PFSK-1 (cell line): ENCODE results near the gene DOCK4.

ENCODE experiments used
- FOXP2 ChIP-seq: optimal IDR thresholded peaks from 2 replicates; pipeline ENCODE3; 2011; ENCODE audit warnings: borderline replicate concordance, control low read depth, inconsistent platforms; ENCODE audit not compliant: insufficient read depth; ENCODE audit errors: extremely low read length, extremely low read depth
- POLR2AphosphoS5 ChIP-seq: IDR thresholded peaks from 2 replicates; pipeline ENCODE4 v1.6.1; 2012; ENCODE audit warnings: low read depth, mild to moderate bottlenecking, control low read depth, low read length, moderate library complexity
- REST ChIP-seq, 2 experiments: IDR thresholded peaks; 2 replicates each; pipeline versions ENCODE4 v1.6.1 to v1.8.0; 2011 to 2012; ENCODE audit warnings: low read depth in 2 of 2, low read length in 2 of 2, control low read depth in 1 of 2, inconsistent platforms in 1 of 2, mild to moderate bottlenecking in 1 of 2, moderate library complexity in 1 of 2; ENCODE audit not compliant: insufficient read depth in 1 of 2
- TAF1 ChIP-seq: IDR thresholded peaks from 2 replicates; pipeline ENCODE4 v1.6.1; 2012; ENCODE audit warnings: low read length, control low read depth, borderline replicate concordance; ENCODE audit not compliant: insufficient read depth

DNA sequence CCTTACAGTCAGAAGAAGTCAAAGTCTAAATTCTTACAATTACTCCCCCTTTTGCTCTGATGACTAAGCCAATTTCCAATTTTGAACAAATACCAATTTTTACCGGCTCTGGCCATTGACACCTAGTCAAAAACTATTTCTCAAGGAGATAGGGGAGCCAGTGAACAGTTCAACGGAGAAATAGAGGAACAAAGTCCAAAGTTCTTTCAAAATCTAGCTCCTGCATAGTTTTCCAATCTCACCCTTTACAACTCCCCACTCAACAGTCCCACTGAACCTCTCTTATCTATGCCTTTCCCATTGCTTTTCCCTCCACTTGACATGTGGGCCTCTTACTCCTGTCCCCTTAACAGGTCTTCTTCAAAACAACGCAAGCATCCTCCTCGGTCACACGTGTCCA lies 192.9 kb downstream of the DOCK4 start:
- no peak for TF ChIP-seq POLR2AphosphoS5
- TF ChIP-seq TAF1 = no peak
- no peak for TF ChIP-seq REST (IDR thresholded peaks at IDR 0.05; ENCODE audit: insufficient read depth in 1 of 2, low read depth in 2 of 2, low read length in 2 of 2)
- TF ChIP-seq FOXP2 = no peak
